NOMO-1 treated with dmso at 0.1 percent for 144 hours (cell line): ENCODE data around the gene DEAF1.
"Not testable (repeated sequence)": the region's sequence is repeated elsewhere in the genome, so short reads cannot be mapped to it uniquely, and the experiment has no call there.

Experiments
- DNase-seq: peaks from one replicate; lab custom pipeline; 2025; ENCODE audit not compliant: unreplicated experiment; lab: John Stamatoyannopoulos, UW

DEAF1 gene

DNA sequence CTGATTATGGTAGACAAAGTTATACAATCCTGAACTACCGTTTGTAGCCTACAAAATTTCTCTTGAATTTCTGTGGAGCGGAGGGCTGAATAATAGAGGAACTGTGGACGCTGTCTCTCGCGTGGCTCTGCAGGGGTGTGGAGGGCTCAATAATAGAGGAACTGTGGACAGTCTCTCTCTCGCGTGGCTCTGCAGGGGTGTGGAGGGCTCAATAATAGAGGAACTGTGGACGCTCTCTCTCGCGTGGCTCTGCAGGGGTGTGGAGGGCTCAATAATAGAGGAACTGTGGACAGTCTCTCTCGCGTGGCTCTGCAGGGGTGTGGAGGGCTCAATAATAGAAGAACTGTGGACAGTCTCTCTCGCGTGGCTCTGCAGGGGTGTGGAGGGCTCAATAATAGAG is 41.9 kb downstream of the DEAF1 start:
- not testable (repeated sequence) for DNase-seq

DNA sequence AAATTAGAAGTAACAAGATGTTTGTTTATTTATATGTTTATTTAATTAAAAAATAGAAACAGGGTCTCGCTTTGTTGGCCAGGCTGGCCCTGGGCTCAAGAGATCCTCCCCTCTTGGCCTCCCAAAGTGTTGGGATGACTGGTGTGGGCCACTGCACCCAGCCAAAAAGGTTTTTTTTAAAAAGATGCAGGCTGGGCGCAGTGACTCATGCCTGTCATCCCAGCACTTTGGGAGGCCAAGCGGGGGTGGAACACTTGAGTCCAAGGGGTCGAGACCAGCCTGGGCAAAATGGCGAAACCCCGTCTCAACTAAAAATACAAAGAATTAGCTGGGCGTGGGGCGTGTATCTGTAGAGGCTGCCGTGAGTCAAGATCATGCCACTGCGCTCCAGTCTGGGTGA is 44.5 kb downstream of the DEAF1 start:
- DNase-seq = no peak

DNA sequence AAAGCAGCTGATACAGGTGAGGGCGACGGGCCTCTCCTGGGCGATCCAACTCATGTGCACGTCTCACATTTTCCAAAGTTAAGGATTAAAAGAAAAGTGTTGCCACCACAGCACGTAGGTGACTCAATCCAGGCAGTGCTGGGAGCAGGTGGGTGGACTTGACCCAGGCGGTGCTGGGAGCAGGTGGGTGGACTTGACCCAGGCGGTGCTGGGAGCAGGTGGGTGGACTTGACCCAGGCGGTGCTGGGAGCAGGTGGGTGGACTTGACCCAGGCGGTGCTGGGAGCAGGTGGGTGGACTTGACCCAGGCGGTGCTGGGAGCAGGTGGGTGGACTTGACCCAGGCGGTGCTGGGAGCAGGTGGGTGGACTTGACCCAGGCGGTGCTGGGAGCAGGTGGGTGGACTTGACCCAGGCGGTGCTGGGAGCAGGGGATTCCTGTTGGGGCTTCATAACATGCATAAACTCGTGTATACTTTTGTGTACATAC is 47.3 kb downstream of the DEAF1 start:
- not testable (repeated sequence) for DNase-seq

DNA sequence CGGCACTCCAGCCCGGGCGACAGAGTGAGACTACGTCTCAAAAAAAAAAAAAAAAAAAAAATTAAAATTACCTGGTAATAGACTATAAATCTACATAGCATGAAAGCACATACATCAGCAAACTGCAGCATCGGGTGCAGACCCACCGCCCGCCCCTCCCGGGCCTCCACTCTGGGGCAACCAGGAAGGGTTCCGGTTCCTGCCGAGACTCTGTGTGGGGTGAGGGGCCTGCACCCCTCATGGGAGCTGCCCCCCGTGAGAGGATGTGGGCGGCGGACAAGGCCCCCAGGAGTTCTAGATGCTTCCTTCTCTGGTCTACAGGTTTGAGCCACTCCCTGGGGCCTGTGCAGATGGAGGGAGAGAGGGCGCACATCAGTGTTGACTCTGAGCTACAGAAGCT is 48.8 kb downstream of the DEAF1 start:
- no peak for DNase-seq

DNA sequence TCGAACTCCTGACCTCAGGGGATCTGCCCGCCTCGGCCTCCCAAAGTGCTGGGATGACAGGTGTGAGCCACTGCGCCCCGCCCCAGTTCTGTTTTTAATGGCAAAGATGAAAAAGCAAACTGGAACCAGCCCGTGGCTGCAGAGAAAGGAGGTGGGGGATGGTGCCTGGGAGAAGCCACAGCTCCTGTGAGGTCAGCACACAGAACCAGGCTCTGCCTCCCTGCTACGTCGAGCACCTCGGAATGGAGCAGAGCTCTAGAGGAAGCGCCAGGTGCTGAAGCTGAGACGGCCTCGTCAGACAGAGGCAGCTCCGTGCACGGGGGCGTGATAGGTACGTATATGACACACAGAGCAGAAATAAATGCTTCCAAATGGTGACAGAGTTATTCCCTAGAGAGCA is 49.5 kb downstream of the DEAF1 start:
- no peak for DNase-seq

DNA sequence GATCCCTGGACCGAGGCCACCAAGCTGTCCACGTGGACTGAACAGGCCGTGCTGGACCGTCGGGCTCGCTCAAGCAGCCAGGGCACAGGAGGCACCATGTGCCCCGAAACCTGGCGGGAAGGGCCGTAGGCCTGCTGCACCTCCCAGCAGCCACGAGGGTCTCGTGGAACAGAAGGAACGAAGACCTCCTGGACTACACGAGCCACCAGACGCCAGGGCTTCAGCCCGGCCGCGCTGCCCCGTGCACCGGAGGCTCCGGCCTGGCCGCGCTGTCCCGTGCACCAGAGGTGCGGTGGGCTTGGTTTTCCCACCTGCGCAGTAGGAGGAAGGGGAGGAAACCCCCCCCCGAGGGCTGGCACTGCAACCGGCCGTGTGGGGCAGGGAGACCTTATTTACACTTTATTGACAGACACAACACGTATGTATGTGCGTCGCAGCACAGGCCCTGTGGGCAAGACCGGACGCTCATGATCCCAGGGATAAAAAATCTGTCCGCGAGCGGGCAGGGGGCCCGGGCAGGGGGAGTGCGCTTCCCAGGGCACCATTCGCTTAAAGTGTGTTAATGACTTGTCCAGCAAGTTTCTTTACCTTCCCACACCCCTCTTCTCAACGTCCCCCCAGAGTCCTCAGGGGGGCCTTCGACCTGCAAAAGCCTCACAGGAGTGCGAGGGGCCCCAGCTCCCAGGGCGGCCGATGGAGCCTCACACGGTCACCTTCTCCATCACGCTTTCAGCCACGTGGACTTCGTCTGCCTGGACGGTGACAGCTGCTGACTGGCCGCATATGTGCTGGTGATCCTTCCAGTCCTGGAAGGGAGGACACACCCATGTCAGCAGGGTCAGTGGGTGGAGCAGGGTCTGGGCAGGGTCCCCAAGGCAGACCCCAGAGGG is 50.9 kb downstream of the DEAF1 start:
- DNase-seq = no peak

DNA sequence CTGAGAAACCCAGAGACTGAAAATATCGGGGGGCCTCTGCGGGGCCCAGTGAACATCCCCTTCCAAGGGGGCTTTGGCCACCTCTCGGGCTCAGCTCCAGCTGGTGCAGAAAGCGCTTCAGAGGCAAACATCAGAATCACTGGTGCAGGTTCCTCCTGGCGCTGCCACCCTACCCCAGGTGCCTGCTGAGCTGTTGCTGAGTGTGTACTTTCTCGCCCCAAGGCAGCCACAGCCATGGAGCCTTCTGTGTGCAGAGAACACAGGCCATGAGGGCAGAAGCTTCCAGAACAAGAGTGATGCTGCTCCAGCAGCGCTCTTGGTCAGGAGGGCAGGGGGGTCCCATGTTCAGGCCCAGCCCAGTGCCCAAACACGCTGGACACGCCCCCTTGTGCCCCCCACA is 51.7 kb downstream of the DEAF1 start:
- no peak for DNase-seq

DNA sequence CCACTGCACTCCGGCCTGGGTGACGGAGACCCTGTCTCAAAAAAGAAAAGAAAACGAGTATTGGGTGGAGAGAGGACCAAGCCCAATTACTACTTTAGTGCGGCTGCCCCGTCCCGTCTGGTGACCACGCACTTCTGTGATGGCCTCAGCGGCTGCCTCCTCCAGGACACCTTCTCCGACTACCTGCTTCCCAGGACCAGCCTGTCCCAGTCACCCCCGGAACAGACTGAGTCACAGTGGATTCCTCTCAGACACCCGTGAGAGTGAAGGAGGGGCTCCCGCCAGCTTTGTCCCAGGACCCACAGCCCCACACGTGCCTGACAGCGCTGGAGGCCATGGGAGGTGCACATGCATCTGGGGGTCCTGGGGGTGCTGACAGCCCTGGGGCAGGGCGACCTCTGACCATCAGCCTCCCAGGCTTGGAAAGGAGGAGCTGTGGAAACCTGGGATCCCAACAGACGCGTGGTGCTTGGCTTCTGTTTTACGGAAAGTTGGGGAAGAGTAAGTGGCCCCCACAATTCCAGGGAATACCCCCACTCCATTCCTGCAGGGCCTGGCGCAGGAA is 53.1 kb downstream of the DEAF1 start:
- no peak for DNase-seq

DNA sequence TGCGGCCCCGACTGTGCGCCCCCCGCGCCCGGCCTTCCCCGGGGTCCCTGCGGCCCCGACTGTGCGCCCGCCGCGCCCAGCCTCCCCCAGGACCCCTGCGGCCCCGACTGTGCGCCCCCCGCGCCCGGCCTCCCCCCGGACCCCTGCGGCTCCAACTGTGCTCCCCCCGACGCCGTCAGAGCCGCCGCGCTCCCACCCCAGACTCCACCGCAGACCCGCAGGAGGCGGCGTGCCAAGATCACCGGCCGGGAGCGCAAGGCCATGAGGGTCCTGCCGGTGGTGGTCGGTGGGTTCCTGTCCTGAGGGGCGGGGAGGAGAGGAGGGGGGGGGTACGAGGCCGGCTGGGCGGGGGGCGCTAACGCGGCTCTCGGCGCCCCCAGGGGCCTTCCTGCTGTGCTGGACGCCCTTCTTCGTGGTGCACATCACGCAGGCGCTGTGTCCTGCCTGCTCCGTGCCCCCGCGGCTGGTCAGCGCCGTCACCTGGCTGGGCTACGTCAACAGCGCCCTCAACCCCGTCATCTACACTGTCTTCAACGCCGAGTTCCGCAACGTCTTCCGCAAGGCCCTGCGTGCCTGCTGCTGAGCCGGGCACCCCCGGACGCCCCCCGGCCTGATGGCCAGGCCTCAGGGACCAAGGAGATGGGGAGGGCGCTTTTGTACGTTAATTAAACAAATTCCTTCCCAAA is 54.9 kb downstream of the DEAF1 start:
- DNase-seq = no peak

DNA sequence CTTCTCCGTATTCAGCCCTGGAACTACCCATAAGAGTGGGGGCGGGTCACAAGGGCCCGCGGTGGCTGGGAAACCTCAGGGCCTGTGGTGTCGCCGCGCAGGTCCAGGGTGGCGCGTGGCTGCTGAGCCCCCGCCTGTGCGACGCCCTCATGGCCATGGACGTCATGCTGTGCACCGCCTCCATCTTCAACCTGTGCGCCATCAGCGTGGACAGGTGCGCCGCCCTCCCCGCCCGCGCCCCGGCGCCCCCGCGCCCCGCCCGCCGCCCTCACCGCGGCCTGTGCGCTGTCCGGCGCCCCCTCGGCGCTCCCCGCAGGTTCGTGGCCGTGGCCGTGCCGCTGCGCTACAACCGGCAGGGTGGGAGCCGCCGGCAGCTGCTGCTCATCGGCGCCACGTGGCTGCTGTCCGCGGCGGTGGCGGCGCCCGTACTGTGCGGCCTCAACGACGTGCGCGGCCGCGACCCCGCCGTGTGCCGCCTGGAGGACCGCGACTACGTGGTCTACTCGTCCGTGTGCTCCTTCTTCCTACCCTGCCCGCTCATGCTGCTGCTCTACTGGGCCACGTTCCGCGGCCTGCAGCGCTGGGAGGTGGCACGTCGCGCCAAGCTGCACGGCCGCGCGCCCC is 55.6 kb downstream of the DEAF1 start:
- no peak for DNase-seq

DNA sequence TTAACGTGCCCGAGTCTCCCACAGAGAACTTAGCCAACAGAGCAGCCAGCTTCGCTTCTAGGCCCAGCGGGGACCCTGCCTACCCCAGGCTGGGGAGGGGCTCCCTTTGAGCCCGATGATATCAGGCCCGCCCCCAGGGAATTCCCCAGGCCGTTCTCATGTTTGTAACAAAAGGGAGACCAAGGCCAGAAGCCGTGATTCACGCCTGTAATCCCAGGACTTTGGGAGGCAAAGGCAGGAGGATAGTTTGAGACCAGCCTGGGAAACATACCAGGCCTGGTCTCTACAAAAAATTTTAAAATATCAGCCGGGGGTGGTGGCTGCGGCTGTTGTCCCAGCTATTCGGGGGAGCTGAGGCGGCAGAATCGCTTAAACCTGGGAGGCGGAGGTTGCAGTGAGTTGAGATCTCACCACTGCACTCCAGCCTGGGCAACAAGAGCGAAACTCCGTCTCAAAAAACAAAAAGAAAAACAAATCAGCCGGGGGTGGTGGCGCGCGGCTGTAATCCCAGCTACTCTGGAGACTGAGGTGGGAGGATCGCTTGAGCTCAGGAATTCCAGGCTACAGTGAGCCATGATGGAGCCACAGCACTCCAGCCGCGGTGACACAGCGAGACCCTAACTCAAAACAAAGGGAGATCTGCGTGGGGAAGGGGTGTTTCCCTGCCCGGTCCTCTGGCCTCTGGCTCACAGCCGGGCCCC is 56.2 kb downstream of the DEAF1 start:
- no peak for DNase-seq

DNA sequence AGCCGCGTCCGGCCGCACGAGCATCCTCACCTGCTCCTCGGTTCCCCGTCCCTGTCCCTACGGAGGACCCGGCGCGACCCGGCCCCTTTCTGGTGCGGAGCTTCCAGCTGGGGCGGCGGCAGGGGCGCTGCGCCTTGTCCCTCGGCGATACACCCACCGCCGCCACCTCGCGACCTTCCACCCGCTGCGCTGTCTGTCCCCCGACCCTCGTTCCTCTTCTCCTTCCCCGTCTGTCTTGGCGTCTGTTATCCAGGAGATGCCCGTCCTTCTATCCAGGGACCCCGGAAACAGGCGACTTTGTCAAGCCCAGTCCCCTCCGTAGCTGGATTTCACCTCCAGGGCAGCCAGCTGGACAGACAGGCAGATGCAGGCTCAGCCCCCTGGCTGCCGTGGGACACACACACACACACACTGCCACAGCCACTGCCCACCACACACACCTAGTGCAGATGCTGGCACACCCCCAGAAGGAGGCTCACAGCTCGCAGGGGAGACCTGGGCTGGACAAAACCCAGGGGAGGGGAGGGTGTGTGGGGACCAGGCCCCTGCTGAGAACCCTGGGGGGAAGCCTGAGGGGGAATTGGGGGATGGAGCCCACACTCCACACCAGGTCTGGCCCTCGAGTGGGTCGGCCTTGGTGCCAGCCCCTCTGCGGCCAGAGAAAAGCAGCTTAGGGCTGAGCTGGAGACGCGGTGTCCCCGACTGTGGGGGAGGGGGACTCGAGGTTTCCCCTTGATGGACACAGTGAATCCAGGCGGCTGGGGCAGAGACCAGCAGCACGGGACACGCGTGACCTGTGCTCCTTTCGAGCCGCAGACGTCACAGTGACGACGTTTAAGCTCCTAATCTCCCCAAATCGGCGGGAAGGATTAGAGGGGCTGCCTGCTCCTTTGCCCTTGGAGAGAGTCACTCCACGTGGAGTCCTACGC is 57.2 kb downstream of the DEAF1 start:
- no peak for DNase-seq

DNA sequence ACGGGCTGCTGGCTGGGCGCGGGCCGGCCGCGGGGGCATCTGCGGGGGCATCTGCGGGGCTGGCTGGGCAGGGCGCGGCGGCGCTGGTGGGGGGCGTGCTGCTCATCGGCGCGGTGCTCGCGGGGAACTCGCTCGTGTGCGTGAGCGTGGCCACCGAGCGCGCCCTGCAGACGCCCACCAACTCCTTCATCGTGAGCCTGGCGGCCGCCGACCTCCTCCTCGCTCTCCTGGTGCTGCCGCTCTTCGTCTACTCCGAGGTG is 57.8 kb downstream of the DEAF1 start:
- DNase-seq = no peak

DNA sequence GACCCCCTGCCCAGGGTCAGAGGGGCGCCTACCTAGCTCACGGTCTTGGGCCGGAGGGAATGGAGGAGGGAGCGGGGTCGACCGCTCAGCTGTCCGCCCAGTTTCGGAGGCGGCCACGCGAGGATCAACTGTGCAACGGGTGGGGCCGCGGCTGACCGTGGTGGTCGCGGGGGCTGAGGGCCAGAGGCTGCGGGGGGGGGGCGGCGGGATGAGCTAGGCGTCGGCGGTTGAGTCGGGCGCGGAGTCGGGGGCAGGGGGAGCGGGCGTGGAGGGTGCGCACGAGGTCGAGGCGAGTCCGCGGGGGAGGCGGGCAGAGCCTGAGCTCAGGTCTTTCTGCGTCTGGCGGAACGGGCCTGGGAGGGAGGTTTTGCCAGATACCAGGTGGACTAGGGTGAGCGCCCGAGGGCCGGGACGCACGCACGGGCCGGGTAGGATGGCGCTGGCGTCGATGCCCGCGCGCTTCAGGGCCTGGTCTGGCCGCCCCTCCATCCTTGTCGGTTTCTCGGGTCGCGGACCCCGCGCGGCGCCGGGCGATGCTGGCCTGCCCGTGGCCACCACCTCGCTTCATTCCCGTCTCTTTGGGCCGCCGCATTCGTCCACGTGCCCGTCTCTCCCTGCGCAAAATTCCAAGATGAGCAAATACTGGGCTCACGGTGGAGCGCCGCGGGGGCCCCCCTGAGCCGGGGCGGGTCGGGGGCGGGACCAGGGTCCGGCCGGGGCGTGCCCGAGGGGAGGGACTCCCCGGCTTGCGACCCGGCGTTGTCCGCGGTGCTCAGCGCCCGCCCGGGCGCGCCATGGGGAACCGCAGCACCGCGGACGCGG is 58.3 kb downstream of the DEAF1 start, which contains the start of gene DRD4:
DRD4 (plus strand) TSS at position 759 of the 822 bp plus-strand sequence; CDS start at position 795, 36 bp downstream.
- no peak for DNase-seq

DNA sequence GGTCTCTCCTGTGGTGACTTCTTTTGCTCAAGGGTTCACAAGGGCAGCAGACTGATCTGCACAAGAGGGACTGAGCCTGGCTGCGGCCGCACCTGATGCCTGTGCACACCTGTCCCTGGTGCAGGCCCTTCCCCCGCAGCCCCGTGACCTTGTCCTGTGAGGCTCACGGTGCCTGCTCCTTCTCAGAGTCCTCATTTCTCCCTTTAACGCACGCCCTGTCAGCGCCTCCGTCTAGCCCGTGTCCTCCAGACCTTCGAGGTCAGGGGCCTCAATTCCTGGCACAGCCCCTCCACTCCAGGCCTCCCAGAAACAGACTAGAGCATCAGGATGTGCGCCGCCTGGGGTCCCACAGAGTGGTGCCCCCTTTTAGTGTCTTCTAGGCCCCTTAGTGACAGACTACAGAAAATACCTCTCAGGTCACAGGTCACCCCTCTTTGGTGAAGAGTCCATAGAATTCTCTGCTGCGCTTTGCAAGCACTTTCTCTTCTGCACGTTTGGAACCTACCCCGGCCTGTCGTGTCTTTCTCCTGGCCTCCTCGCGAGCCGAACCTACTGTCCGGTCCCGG is 59.0 kb downstream of the DEAF1 start:
- DNase-seq = no peak

DNA sequence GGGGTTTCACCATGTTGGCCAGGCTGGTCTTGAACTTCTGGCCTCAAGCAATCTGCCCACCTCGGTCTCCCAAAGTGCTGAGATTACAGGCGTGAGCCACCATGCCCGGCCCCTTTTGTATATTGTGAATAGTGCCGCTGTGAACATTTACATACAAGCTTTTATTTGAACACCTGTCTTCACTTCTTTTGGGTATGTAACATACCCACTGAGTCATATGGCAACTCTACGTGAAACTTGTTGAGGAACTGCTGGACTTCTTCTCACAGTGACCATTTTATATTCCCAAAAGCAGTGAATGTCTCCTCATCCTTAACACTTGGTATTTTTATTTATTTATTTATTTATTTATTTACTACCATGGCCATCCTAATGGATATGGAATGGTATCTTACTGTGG is 64.2 kb downstream of the DEAF1 start:
- DNase-seq = no peak

DNA sequence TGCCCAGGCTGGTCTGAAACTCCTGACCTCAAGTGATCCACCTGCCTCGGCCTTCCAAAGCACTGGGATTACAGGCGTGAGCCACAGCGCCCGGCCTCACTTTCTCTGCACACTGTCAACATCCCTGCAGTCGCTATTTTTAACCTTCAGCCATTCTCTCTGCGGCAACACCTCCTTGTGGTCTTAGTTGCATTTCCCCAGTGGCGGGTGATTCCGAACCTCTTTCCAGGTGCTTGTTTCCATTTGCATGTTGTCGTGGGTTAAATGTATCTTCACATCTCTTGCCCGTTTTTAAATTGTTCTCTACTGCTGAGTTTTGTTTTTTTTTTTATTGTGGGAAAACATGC is 65.8 kb downstream of the DEAF1 start:
- DNase-seq = no peak

DNA sequence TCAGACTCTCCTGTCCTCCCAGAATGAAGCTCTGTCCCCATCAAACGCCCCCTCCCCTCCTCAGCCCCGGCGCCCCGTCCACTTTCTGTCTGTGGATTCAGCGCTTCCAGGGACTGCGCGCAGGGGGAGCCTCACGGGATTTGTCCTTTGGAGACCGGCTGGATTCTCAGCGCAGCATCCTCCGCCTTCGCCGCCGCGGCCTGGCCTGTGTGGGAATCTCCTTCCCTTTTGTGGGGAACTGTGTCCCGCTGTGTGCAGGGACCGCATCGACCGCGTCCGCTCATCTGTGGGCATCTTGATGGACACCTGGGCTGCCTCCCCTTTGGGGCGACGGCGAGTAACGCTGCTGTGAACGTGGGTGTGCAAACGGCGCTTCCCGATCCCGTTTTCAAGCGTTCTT is 67.0 kb downstream of the DEAF1 start:
- DNase-seq = no peak

DNA sequence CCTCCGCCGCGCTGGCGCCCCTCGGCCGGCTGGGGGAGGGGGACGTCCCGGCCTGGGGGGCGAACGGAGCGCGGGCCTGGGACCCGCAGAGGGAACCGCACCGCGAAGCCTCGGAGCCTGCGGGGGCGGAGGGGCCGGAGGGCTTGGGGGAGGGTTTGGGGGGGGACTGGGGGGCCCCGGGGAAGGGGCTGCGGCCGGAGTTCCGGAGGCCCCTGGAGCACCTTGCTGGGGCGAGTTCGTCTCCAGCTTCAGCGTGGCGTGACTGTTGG is 67.8 kb downstream of the DEAF1 start:
- no peak for DNase-seq
